ENCODE data around the gene ZNF280C.

DNA sequence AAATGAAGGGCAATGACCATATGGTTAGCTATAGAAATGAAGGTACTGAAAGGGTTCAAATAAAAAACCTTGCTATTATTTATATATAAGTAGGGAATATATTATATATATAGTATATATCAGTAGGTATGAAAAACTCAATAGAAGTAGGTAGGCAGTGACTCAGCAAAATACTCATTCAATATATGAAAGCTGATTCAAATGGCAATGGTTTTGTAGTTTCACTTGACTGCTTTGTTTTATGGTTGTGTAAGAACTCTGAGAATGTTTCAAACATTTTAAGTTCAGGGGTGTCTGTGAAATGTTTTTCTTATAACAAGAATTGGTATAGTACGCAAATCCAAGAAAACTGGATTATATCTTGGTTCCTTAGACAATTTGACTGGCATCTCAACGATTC, 4.1 kb downstream of the ZNF280C start:
- TF ChIP-seq, protein P1, sequence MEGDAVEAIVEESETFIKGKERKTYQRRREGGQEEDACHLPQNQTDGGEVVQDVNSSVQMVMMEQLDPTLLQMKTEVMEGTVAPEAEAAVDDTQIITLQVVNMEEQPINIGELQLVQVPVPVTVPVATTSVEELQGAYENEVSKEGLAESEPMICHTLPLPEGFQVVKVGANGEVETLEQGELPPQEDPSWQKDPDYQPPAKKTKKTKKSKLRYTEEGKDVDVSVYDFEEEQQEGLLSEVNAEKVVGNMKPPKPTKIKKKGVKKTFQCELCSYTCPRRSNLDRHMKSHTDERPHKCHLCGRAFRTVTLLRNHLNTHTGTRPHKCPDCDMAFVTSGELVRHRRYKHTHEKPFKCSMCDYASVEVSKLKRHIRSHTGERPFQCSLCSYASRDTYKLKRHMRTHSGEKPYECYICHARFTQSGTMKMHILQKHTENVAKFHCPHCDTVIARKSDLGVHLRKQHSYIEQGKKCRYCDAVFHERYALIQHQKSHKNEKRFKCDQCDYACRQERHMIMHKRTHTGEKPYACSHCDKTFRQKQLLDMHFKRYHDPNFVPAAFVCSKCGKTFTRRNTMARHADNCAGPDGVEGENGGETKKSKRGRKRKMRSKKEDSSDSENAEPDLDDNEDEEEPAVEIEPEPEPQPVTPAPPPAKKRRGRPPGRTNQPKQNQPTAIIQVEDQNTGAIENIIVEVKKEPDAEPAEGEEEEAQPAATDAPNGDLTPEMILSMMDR (conservative IDR thresholded peaks at IDR 0.05; ENCODE audit: low read depth, low read length) = no peak
- TF ChIP-seq EZH2 (IDR thresholded peaks at IDR 0.05; ENCODE audit: borderline replicate concordance, low read depth, low read length, poor library complexity, severe bottlenecking) = no peak
